NCI-H460 (cell line): ENCODE data around the gene NCBP2L. TPM values are rescaled to one million over a fixed set of nuclear protein-coding genes. Genes with fewer than 3 reads are reported as not detected.
A peak's percentile ranks its signal among the peaks of the same experiment; 100 is the strongest.
"Not testable (repeated sequence)": the region's sequence is repeated elsewhere in the genome, so short reads cannot be mapped to it uniquely, and the experiment has no call there.

Source experiments
- DNase-seq: peaks from one replicate; pipeline ENCODE4 v3.0.0-alpha.2; 2016; ENCODE audit warnings: low read depth; ENCODE audit errors: extremely low read depth
- total RNA-seq: library from RNA; depleted of rRNA; stranded (reverse); fragments of >200 nt; shearing (Covaris generic); gene quantifications from 2 replicates; pipeline ENCODE4 v1.2.3, GENCODE V29; 2014

Gene NCBP2L
- total RNA-seq, 1 experiment from 2014 or later = not detected

DNA sequence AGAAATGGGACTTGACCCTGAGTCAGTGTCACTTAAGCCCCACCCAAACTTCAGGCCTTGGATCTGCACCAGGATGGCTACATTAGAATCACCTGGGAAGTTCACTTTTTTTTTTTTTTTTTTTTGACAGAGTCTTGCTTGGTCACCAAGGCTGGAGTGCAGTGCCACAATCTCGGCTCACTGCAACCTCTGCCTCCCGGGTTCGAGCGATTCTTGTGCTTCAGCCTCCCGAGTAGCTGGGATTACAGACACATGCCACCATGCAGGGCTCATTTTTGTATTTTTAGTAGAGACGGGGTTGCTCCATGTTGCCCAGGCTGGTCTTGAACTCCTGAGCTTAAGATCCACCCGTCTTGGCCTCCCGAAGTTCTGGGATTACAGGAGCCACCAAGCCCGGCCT, 3.0 kb downstream of the NCBP2L start:
- DNase-seq = no peak

DNA sequence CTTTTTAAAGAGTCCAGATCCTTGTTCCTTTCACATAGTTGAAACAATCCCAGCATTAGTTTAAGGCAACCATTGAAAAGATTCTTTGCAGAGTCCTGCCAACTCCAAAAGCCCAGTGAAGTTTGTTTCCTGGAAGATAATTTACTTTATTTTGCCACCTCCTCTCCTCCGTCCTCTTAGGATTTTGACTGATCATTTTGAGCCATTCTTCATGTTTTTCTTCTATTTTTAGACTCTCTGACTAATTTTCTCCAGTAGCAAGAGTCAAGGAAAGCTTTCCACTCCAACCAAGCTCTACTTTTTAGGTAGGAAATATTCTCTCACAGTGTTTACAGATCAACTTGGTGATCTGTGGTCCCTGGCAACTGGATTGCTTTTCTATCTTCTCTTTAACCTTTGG, 10.3 kb downstream of the NCBP2L start:
- no peak for DNase-seq

DNA sequence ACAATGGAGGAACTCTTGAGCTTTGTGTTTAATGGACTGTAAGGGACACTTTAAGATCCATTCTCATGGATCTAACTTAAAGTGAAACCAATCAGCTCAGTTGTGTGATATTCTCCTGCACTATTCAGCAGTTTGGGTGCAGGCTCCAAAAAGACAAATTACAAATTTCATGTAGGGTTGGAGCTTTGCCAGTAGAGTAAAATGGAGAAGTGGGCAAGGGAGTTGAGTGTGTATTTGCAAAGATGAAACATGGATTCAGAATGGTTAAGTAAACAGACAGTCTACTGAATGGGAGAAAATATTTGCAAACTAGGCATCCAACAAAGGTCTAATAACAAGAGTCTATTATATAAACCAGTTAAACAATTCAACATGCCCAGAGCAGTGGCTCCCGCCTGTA, 26.9 kb downstream of the NCBP2L start:
- no peak for DNase-seq

DNA sequence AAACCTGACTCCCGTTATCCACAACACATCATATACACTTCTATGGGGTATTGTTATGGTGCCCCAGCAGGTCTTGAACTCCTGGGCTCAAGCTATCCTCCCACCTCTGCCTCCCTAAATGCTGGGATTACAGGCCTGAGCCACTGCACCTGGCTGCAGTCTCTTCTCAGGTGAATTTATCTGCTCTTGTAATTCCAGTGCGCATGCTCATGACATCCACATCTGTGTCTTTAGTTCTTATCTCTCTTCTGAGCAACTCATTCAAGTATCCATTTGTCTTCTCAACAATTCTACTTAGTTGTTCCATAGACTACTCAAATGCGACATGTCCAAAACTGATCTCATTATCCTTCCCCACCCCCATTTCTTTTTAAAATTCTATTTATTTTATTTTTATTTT, 27.6 kb downstream of the NCBP2L start:
- DNase-seq = no peak

DNA sequence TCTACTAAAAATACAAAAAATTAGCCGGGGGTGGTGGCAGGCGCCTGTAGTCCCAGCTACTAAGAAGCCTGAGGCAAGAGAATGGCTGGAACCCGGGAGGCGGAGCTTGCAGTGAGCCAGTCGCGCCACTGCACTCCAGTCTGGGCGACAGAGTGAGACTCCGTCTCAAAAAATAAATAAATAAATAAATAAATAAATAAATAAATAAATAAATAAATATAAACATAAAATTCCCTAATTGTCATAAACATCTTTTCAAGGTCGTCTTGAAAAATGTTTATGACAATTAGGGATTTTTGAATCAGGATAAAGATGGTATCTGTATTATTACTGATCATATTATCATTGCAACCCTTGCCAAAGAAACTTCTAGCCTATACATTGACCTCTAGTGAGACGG, 32.5 kb downstream of the NCBP2L start:
- not testable (repeated sequence) for DNase-seq

DNA sequence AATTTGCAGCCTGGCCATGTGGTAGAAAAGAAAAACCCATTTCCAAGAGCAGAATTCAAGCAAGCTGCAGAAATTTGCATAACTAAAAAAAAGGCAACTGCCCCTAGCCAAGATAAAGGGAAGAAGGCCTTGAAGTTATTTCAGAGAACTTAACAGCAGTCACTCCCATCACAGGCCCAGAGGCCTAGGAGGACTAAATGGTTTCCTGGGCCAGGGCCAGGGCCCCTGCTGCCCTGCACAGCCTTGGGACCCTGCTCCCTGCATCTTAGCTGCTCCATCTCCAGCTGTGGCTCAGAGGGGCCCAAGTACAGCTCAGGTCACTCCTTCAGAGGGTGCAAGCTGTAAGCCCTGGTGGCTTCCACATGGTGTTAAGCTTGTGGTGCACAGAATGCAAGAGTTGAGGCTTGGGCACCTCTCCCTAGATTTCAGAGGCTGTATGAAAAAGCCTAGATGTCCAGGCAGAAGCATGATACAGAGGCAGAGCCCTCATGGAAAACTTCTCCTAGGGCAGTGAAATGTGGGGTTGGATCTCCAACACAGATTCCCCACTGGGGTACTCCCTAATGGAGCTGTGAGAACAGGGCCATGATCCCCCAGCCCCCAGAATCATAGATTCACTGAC, 41.5 kb downstream of the NCBP2L start:
- DNase-seq = no peak

DNA sequence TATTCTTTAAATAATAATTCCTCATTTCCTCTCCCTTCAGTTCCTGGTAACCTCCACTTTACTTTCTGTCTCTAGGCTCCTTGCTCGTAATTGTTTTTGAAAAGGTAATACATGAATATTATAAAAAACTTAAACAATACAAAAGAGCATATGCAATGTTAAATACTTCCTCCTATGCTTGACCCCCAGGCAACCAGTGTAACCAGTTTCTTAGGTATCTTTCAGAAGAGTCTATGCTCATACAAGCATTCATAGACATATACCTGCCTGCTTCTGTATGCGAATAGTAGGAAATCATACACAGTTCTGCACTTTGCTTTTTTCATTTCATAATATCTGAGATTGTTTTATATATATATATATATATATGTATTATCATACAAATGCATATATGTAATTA, 45.5 kb downstream of the NCBP2L start:
- DNase-seq = no peak

DNA sequence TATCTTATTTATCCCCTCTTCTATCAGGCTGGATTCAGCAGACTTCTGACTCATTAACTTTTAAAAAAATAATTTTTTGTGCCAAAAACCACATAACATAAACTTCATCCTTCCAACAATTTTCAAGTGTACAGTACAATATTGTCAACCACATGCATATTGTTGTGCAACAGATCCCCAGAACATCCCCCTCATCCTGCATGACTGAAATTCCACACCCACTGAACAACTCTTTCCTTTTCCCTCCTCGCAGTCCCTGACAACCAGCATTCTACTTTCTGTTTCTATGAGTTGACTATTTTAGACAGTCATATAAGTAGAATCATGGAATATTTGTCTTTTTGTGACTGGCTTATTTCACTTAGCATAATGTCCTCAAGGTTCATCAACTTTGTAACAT, 45.9 kb downstream of the NCBP2L start:
- DNase-seq = peak; percentile 35

DNA sequence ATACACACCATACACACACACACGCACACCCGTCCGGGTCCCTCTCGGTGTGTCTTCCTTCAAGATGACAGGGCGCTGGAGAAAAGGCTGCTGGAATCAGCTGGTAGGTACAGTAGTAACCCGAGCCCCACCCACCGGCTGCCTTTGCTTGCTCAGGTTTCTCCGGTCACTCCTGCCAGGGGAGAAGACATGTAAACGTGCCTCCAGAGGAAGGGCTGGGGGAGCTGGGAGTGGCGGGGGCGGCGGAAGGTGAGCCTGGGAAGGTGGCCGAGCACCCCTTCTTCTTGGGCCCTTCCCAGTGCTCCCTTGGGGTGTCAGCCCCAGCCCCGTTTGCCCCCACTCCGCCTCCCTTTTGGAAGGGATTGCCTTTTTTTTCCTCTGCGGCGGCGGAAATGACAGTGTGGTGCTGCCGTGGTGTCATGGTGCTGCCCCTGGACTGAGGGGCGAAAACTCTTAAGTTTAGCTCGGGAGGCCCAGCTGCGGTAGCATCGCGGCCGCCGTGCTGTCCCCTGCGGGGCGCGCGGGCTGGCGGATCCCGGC, 48.2 kb downstream of the NCBP2L start, which contains the start of gene MID2:
Gene MID2, plus strand, starts transcription at position 169 of the 540 bp plus-strand sequence. CDS start 561 bp downstream, outside the sequence.
- no peak for DNase-seq

DNA sequence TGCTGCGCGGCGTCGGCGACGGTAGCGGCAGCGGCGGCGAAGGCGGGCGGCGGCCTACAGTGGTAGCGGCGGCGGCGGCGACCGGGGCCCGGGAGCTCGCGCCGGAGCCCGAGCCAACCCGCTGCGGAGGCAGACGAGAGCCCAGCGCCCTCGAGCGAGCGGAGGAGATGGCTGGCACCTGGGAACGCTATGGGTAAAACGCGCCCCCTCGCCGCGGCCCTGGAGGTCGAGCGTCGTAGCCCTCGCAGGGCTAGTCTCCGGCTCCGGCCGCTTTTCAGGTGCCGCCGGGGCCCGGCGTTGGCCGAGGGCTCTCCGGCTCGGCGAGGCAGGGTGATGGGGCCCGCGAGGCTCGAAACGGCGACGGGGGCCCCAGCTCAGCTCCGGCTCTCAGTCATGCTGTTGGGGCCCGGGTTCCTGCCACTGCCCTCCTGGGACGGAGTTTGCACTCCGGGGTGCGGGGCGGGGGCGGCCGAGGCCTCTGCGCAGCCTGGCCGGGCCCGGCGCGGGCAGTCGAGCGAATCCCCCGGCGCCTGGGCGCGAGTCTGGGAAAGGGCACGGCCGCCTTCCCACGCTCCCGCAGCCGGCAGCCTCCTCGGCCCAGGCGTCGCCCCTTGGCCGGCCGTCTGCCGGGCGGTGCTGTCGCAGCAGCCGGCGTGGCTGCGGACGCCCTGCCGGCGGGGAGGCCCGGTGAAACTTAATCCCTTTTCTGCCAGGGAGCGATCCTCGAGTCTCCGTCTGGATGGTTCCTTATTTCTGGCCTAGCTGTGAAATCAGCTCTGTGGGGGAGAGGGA, 48.9 kb downstream of the NCBP2L start:
- DNase-seq = no peak

DNA sequence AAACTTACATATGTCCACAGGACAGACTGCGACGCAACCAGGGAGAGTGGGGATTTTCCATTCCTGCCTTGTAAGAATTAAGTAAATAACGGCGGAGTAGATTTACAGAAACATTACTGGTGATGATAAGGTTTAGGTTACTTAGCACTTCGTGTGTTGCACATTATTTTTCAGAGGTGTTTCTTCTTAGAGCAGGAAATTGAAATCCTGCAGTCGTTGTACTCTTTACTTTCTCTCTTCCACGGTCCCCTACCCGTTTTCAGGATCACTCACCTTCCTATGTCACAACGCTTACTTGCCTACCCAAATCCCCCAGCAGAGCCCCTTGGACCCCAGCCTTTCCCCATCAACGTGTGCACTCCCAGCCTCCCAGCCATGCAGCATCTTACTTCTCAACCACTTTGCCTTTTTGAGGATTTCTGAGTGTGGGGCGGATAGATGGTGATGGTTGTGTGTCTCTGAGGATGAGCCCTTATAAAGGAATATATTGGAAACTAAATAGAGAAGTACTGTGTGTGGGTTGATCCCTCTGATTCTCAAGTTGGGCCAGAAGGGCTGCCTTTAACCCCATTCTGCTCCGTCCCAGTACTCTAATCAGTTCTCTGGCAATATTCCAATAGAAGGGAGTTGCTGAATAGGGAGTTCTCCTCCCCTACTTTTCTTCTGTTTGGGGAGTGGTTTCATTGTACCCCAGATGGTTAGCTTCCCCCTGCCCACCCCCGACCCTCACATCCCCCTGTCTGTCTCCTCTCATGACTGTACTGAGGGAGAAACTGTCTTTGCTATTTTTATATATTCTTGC, 49.7 kb downstream of the NCBP2L start:
- DNase-seq = no peak

DNA sequence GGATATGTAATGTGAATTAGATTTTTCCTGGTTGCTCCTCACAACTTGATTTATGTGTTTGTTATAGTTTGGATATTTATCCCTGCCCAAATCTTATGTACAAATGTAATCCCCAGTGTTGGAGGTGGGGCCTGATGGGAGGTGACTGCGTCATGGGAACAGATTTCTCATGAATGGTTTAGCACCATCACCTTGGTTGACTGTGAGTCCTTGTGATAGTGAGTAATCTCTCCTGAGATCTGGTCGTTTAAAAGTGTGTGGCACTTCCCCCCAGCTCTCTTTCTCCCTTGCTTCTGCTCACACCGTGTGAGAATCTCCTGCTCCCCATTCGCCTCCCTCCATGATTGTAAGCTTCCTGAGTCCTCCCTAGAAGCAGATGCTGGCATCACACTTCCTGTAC, 50.3 kb downstream of the NCBP2L start:
- no peak for DNase-seq

DNA sequence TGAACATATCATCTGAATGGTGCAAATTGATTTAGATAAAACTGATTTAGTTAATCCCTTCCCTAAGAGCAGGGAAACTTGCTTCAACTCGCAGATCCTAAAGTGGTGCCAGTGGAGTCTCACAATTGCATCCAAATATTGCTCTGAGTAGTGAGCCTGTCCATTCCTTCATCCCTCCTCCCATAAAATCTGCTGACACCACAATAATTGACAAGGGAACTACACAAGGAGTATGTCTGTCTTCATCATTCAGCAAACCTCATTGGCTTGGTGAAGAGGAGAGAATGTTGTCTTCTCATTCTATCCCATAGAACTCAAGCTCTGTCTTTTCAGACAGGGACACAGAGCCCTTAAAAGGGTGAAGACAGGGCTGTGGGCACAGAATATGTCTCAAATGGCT, 52.3 kb downstream of the NCBP2L start:
- no peak for DNase-seq

DNA sequence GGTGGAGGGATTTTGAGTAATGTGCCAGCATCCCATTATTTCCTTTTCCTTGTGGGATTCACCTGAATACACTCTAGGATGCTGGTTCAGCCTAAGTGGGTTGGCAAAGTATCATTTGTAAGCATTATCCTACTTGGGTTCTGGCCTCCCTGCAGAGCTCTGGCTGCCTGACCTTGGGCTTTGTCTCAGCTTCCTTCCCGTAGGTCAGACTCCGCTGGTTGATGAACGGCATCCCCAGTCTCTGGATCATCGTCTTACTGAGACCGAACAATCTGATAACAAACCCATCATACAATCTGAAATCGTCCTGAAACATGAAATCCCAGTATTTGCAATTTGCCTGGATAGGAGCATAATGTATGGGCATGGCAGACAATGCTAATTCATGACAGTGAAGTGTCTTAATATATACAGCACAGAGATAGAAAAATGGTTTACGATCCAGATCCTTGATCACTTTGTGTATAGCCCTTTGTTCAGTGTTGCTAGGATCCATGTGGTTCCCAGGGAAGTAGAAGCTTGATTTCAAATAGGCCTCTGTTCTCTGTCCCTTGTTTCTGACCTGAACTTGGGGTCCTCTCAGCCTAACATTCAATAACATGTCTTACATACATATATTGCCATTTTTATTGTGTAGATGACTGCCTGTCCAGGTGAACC, 53.7 kb downstream of the NCBP2L start:
- DNase-seq = no peak

DNA sequence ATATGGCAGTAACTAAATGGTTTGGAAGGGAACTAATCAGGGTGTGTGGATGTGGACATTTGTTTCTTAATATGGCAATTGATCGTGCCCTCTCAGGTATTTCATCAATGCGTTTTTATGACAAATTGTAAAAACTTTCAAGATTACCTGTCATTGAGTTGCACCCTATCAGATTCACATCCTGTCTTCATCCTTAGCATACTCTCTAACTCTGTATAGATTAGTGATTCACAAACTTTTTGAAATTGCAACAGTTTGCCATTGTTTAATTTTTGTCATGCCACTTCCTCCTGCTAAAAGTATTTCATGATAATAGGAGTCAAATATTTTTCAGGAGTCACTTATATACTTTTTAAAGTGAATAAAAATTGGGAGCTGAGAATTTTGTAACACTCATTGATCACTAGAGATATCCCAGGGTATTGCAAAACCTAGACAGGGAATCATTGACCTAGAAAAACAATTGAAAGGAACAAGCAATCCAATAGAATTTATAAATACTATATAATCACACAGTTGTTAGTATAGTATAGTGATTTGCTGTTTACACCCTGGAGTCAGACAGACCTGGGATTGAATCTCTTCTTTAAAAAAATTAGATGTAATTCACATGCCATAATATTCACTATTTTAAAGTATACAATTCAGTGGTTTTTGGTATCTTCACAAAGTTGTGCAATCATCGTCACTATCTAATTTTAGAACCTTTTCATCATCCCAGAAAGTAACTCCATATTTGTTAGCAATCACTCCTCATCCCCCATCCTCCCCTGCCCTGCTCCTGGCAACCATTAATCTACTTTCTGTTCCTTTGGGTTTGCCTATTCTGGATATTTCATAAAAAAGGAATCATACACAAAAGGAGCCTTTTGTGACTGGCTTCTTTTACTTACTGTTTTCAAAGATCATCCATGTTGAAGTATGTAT, 57.0 kb downstream of the NCBP2L start:
- DNase-seq = no peak

DNA sequence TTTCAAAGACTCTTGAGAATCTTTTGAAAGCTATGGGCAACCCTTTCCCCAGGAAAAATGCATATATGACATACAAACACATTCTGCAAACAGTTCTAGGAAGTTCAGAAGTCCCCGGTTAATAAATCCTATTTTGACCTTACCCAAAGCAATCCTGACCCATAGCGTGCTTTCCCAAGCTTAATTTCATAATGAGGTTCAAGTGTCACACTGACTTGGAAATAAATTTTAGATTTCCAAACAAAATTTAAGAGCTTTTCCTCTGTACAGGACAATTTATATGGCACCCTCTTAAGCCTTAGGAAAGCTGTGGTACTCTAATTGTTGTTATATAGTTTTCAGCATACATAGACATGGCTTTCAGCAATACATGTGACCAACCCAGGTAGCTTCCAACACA, 59.4 kb downstream of the NCBP2L start:
- DNase-seq = no peak

DNA sequence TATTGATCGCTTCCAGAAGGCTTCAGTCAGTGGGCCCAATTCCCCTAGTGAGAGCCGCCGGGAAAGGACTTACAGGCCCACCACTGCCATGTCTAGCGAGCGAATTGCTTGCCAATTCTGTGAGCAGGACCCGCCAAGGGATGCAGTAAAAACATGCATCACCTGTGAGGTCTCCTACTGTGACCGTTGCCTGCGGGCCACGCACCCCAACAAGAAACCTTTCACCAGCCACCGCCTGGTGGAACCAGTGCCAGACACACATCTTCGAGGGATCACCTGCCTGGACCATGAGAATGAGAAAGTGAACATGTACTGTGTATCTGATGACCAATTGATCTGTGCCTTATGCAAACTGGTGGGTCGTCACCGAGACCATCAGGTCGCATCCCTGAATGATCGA, 63.4 kb downstream of the NCBP2L start:
- no peak for DNase-seq

DNA sequence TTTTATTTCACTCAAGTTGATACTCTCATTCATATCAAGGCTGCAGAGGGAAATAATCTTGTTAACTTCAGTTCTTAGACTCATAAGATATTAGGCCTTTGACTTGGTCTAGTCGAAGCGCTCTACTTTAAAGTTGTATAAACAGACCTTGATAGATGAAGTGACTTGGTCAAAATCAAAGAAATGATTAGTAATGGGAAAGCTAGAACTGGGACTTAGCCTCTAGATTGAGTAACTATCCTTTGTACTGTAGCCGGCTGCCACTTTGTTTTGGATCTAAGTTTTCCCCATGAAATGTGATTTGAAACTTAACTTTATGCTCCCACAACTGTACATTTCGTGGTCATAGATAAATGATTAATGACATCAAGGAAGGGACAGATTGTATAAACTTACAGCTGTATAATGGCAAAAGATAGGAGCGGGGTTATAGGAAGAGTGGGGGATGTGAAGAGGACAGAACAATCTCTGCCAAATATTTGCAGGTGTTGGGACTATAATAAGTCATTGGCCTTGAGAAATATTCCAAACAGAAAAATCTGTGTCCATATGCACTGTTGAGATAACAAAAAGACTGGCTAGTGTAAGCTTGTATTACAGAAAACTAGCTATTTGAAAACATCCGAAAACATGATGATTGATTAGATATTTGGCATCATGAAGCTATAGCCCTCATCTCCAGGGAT, 65.3 kb downstream of the NCBP2L start:
- no peak for DNase-seq
